ENCODE measurements around the gene MEI1. TPM values are rescaled to one million over a fixed set of nuclear protein-coding genes. Genes with fewer than 3 reads are reported as not detected.
"Not testable (repeated sequence)": the region's sequence is repeated elsewhere in the genome, so short reads cannot be mapped to it uniquely, and the experiment has no call there.

Gene MEI1
- total RNA-seq, 4 donors from 2014 or later, result 0.70 to 1.9 TPM; not detected in 2

DNA sequence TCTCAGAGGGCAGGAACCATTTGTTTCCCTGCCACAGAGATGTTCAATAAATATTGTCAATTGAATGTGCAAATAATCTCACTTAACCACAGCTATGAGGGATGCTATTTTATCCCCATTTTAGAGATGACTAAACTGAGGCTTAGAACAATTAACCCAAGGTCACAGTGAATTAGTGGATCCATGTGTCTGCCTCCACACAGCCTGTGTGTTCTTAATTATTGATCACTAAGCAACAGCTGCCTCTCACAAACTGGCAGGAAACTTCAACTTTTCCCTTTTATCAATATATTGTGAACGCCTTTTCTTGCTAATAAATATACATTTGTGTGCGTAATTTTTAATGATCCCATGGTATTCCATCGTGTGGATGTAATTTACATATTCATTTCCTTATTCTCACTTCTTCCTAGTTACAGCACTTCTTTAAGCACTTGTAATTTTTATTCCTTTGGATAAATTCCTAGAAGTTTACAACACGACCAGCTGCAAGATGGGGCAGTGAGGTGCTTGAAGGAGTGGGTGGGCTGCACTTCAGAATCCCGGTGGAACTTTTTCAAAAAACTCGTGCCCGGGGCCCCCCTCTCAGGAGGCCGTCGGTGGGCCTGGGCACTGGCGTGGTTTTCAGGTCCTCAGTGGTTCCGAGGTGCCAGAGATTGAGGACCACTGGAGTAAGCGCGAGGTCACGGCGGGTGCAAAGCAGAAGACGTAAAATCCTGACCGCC lies 132.7 kb downstream of the MEI1 start:
- no peaks in the 10 kb centered on the region for H3K9me3 ChIP-seq
- TF ChIP-seq, protein P1, sequence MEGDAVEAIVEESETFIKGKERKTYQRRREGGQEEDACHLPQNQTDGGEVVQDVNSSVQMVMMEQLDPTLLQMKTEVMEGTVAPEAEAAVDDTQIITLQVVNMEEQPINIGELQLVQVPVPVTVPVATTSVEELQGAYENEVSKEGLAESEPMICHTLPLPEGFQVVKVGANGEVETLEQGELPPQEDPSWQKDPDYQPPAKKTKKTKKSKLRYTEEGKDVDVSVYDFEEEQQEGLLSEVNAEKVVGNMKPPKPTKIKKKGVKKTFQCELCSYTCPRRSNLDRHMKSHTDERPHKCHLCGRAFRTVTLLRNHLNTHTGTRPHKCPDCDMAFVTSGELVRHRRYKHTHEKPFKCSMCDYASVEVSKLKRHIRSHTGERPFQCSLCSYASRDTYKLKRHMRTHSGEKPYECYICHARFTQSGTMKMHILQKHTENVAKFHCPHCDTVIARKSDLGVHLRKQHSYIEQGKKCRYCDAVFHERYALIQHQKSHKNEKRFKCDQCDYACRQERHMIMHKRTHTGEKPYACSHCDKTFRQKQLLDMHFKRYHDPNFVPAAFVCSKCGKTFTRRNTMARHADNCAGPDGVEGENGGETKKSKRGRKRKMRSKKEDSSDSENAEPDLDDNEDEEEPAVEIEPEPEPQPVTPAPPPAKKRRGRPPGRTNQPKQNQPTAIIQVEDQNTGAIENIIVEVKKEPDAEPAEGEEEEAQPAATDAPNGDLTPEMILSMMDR (IDR thresholded peaks at IDR 0.05), result no peak
- TF ChIP-seq POLR2A (IDR thresholded peaks at IDR 0.05), result no peak
- H3K27ac ChIP-seq, result peak overlapping the region; percentile 90 to 93
- H3K27me3 ChIP-seq, result no peaks in the 10 kb centered on the region
- H3K4me3 ChIP-seq, result peak overlapping the region; percentile 46 to 95
- no peak for DNase-seq
- H3K36me3 ChIP-seq, result no peaks in the 10 kb centered on the region
- no peaks in the 10 kb centered on the region for H3K4me1 ChIP-seq
- intact Hi-C loops (cut with DNase I; ENCODE audit: low total_unique reads), result no loop called here

DNA sequence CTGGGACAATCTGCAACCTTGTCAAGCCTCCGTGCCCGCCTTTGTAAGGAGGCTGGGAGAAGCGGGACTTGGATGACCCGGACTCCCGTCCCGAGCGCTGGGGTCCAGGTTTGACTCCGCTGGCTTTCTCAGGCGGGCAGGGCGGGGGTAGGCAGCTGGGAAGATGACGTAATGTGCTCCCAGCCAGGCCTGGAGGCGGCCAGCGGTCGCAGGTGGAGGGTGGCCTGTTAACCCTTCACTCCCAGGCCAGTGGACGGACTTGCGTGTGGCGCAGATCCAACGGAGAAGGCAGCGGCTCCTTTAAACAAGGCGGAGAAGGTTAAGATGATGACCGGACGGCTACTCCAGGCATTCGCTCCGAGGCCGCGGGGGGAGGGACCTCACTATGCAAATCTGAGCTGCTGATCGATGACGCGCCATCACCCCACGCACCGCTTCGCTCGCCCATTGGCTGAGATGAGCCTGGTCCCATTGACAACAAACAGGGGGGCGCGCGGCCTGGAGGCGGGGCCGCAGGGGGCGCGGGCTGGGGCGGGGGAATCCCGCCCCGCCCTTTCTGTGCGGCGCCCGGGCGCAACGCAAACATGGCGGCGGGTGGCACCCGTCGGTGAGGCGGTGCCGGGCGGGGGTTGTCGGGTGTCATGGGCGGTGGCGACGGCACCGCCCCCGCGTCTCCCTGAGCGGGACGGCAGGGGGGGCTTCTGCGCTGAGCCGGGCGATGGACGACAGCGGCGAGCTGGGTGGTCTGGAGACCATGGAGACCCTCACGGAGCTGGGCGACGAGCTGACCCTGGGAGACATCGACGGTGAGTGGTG lies 133.5 kb downstream of the MEI1 start, which contains the start of gene SREBF2:
SREBF2 (plus strand) TSS at position 553 of the 816 bp plus-strand sequence; CDS start at position 719, 166 bp downstream.
- intact Hi-C loops (cut with DNase I; ENCODE audit: low total_unique reads), result no loop called here
- H3K27ac ChIP-seq, result peak within 1 kb of the TSS; percentile 90 to 93
- no peaks in the 10 kb centered on the region for H3K4me1 ChIP-seq
- peak; percentile 71 to 84 for TF ChIP-seq POLR2A (IDR thresholded peaks at IDR 0.05)
- TF ChIP-seq, protein P1 (IDR thresholded peaks at IDR 0.05), result peak in 1 of 4 experiments; percentile 3
- H3K36me3 ChIP-seq, result no peaks in the 10 kb centered on the region
- peak; percentile 98 to 100 for DNase-seq
- no peaks in the 10 kb centered on the region for H3K9me3 ChIP-seq
- no peaks in the 10 kb centered on the region for H3K27me3 ChIP-seq
- peak within 1 kb of the TSS; percentile 46 to 95 for H3K4me3 ChIP-seq

DNA sequence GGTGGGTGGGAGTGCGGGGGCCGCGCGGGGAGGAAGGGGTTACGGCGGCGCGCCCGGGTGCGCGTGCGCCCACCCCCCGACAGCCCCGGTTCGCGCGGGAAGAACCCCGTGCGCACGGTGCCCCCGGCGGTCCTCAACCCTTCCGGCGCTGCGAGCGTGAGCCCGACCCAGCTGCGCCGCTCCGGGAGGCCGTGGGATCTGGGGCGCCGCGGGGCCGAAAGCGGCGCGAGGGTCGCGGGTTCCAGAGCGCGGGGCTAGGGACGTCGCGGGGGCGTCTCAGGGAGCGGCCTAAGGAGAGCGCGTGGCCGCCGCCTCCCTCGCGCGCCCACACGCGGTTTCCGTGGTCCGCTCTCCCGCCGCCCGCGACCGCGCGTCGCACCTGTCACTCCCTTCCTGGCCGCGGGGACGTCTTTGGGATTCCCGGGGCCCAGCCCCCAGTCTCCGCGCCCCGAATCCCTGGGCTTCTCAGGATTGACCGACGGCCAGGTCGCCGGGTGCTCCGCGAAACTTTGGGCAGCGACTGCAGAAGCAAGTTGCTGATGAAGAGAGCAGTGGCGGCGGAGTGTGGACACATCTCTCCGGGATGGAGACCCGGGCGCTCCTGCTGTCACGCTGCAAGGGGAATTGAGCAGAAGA lies 134.2 kb downstream of the MEI1 start:
- no peaks in the 10 kb centered on the region for H3K9me3 ChIP-seq
- intact Hi-C loops (cut with DNase I; ENCODE audit: low total_unique reads), result no loop called here

DNA sequence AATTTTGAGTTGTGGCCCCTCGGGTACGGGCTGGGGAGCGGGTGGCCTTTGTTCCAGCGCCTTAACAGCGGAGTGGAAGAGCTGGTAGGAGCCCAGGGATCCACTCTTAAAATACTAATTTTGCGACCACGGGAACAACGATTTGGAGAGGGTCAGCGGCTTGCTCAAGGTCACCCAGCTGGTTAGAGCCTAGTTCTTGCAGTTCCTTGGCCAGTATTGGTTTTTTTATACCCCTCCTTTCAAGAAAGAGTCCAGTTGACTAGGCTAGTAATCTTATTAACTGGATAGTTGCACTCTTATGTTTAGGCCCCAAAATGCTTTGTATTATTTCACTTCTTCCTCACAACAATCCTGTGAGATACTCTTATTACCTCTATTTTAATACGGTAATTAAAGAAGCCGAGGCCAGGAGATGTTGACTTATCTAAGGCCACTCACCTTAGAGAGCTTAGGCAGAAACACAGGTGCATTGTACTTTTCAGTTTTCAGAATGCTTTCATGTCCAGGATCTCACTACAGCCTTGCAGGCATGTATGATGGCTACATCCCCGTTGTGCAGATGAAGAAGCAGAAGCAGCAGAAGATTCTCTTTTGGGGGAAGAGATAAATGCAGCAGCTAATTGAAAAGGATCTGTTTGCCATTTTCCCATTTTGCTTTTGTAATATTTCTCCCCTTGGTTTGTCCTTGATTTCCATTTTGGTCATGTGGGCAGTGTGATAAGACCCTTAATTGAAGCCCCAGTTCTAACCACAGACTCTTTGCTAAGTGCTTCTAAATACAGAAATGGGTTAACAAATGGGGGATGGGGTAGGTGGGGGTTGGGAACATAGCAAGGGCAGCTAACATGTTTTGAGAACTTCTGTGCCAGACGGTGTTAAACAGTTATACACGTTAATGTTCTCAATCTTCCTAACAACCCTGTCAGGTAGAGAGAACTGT lies 135.0 kb downstream of the MEI1 start:
- intact Hi-C loops (cut with DNase I; ENCODE audit: low total_unique reads), result no loop called here
- H3K4me3 ChIP-seq, result peak overlapping the region; percentile 46 to 95
- H3K36me3 ChIP-seq, result no peaks in the 10 kb centered on the region
- H3K27ac ChIP-seq, result peak overlapping the region; percentile 90 to 93
- no peaks in the 10 kb centered on the region for H3K27me3 ChIP-seq
- TF ChIP-seq, protein P1 (IDR thresholded peaks at IDR 0.05), result no peak
- TF ChIP-seq POLR2A (IDR thresholded peaks at IDR 0.05), result no peak
- H3K9me3 ChIP-seq, result no peaks in the 10 kb centered on the region
- no peak for DNase-seq
- no peaks in the 10 kb centered on the region for H3K4me1 ChIP-seq

More for the DNA sequence above, 134.2 kb downstream of the MEI1 start:
- H3K4me3 ChIP-seq, result peak overlapping the region; percentile 46 to 95
- H3K36me3 ChIP-seq, result no peaks in the 10 kb centered on the region
- DNase-seq, result peak; percentile 41 to 44
- no peaks in the 10 kb centered on the region for H3K4me1 ChIP-seq
- TF ChIP-seq POLR2A (IDR thresholded peaks at IDR 0.05), result no peak
- TF ChIP-seq, protein P1 (IDR thresholded peaks at IDR 0.05), result no peak
- no peaks in the 10 kb centered on the region for H3K27me3 ChIP-seq
- peak overlapping the region; percentile 90 to 93 for H3K27ac ChIP-seq

DNA sequence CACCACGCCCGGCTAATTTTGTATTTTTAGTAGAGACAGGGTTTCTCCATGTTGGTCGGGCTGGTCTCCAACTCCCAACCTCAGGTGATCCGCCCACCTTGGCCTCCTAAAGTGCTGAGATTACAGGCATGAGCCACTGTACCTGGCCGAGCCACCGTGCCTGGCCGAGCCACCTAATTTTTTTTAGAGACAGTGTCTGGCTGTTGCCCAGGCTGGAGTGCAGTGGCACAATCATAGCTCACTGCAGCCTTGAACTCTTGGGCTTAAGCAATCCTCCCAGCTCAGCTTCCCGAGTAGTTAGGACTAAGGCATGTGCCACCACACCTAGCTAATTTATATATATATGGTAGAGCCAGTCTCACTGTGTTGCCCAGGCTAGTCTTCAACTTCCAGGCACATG lies 136.2 kb downstream of the MEI1 start:
- H3K36me3 ChIP-seq; H3K4me1 ChIP-seq; H3K27ac ChIP-seq; intact Hi-C loops (cut with DNase I; ENCODE audit: low total_unique reads); H3K27me3 ChIP-seq; DNase-seq; H3K4me3 ChIP-seq; H3K9me3 ChIP-seq: not testable (repeated sequence)
